ENCODE measurements around the gene MAST4.

MAST4 gene

DNA sequence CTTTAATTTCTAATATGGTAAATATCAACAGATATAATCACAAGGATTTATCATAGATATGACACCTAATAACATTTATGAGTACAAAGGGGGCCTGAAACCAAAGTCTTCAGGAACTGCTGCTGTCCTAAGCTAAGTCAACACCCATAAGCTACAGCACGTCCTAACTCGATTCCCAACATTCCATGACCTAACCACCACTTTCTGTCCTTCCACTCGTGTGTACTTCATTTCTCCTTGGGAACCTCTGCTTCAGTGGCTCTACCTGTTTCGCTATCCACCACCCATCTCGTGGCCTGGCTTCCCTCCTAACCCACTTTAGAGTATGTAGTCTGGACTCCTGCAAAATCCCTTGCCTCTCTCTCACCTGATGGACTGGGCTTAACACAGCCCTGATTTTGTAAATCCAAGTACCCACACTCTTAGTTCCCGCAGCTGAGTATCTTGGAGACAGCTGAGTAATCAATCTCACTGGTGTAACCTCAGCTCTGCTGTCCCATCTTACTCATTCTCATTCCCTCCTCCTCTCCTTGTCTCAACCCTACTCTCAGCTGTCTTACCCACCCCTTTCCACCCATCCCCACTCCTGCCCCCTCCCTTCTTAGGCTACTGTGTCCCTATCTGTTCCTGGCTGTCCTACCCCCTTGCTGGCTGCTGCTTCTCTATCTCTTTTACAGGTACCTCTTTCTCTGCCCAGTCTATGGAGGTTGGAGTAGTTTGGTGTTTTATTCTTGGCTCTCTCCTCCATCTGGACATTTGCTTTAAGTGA is 101.8 kb downstream of the MAST4 start:
- H3K4me3 ChIP-seq (ENCODE audit: severe bottlenecking): no peak overlapping the region
- no peak for DNase-seq (ENCODE audit: low spot score)
- H3K36me3 ChIP-seq (ENCODE audit: low read depth): no peaks in the 10 kb centered on the region
- ATAC-seq (ENCODE audit: low read depth): peak; percentile 40; the same call in 1 of the 3 replicates
- peaks cover 4% of the 10 kb centered on the region for H3K27me3 ChIP-seq (ENCODE audit: insufficient read depth, poor library complexity, severe bottlenecking)
- H3K27ac ChIP-seq (ENCODE audit: poor library complexity, severe bottlenecking): no peak overlapping the region
- no peaks in the 10 kb centered on the region for H3K9me3 ChIP-seq (ENCODE audit: severe bottlenecking)
- H3K4me1 ChIP-seq (ENCODE audit: insufficient read depth, poor library complexity, severe bottlenecking): no peaks in the 10 kb centered on the region
- TF ChIP-seq, protein P1, sequence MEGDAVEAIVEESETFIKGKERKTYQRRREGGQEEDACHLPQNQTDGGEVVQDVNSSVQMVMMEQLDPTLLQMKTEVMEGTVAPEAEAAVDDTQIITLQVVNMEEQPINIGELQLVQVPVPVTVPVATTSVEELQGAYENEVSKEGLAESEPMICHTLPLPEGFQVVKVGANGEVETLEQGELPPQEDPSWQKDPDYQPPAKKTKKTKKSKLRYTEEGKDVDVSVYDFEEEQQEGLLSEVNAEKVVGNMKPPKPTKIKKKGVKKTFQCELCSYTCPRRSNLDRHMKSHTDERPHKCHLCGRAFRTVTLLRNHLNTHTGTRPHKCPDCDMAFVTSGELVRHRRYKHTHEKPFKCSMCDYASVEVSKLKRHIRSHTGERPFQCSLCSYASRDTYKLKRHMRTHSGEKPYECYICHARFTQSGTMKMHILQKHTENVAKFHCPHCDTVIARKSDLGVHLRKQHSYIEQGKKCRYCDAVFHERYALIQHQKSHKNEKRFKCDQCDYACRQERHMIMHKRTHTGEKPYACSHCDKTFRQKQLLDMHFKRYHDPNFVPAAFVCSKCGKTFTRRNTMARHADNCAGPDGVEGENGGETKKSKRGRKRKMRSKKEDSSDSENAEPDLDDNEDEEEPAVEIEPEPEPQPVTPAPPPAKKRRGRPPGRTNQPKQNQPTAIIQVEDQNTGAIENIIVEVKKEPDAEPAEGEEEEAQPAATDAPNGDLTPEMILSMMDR (IDR thresholded peaks at IDR 0.05; ENCODE audit: poor library complexity, severe bottlenecking): no peak

DNA sequence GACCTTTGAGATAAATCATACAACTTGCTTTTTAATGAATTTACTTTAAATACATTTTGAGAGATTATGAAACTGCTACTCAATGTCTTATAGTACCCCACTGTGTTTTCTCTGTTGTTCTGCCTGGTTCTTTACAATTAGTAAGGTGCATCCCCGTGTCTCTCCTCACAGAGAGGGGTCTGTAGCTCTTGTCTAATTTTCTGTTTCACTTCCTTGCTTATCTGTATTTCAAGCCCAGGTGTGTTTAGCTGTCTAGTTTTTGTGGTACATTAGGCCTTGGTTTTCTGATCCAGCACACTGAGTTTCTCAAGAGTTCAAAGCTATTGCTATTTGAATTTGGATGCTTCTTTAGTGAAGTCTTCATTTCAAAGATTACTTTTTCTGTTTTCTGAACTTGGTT is 105.1 kb downstream of the MAST4 start:
- Histone ChIP-seq H3K4me1 (ENCODE audit: insufficient read depth, poor library complexity, severe bottlenecking) (no peaks in the 10 kb centered on the region), H3K27ac (ENCODE audit: poor library complexity, severe bottlenecking) (no peak overlapping the region), H3K4me3 (ENCODE audit: severe bottlenecking) (no peak overlapping the region), H3K36me3 (ENCODE audit: low read depth) (no peaks in the 10 kb centered on the region), H3K27me3 (ENCODE audit: insufficient read depth, poor library complexity, severe bottlenecking) (no peaks in the 10 kb centered on the region), H3K9me3 (ENCODE audit: severe bottlenecking) (no peaks in the 10 kb centered on the region)
- TF ChIP-seq, protein P1 (IDR thresholded peaks at IDR 0.05; ENCODE audit: poor library complexity, severe bottlenecking): no peak
- no peak for ATAC-seq (ENCODE audit: low read depth)
- DNase-seq (ENCODE audit: low spot score): no peak

DNA sequence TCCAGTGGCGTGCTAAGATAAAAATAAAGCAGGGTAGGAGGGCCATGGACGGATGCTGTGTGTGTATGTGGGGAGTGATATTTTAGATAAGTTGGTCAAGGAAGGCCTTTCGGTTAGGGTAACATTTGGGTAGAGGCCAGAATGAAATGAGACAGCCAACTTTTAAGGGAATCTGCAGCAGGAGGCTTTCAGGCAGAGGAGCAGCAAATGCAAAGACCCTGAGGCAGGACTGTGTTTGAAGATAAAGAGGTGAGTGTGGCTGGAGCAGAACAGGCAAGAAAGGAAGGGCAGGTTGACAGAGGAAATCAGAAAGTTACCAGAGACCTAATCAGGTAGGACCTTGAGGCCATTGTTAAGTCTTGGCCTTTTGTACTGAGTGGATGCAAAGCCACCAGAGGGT is 106.2 kb downstream of the MAST4 start:
- Histone ChIP-seq H3K4me1 (ENCODE audit: insufficient read depth, poor library complexity, severe bottlenecking) (no peaks in the 10 kb centered on the region), H3K9me3 (ENCODE audit: severe bottlenecking) (no peaks in the 10 kb centered on the region), H3K4me3 (ENCODE audit: severe bottlenecking) (no peak overlapping the region), H3K27ac (ENCODE audit: poor library complexity, severe bottlenecking) (no peak overlapping the region), H3K27me3 (ENCODE audit: insufficient read depth, poor library complexity, severe bottlenecking) (no peaks in the 10 kb centered on the region), H3K36me3 (ENCODE audit: low read depth) (no peaks in the 10 kb centered on the region)
- no peak for DNase-seq (ENCODE audit: low spot score)
- TF ChIP-seq, protein P1 (IDR thresholded peaks at IDR 0.05; ENCODE audit: poor library complexity, severe bottlenecking): no peak
- ATAC-seq (ENCODE audit: low read depth): no peak

DNA sequence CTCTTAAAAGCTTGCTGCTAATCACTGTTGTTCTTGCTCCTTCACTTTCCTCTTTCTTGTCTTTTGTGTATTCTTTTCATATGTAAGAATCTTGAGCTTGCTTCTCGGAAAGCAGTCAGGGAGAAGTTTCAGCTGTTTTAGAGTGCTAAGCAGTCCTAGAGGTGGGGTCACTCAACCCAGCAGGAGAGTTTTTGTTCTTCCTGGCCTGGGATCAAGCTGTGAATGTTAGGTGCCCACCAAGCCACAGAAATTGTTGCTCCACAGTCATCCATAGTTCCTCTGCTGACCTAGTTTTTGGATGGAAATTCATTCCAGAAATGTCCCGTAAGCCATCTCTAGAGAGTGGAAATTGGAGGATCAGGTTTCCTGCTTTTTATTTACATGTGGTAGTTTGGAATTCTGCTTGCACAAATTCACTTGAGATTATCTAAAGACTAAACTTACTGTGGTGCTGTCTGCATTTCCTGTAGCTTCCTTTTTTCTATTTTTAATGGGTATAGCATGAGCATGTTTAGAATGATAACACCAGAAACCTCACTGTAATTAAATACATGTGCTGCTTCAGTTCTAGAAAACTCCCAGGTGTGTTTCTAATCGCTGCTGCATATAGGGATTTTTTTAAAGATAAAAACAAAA is 108.7 kb downstream of the MAST4 start:
- H3K36me3 ChIP-seq (ENCODE audit: low read depth): no peaks in the 10 kb centered on the region
- no peaks in the 10 kb centered on the region for H3K9me3 ChIP-seq (ENCODE audit: severe bottlenecking)
- DNase-seq (ENCODE audit: low spot score) (no peak), ATAC-seq (ENCODE audit: low read depth) (0 out of 3 replicates have a peak, but pooled peaks have one; percentile 17)
- H3K4me3 ChIP-seq (ENCODE audit: severe bottlenecking): no peak overlapping the region
- no peaks in the 10 kb centered on the region for H3K4me1 ChIP-seq (ENCODE audit: insufficient read depth, poor library complexity, severe bottlenecking)
- H3K27ac ChIP-seq (ENCODE audit: poor library complexity, severe bottlenecking): no peak overlapping the region
- H3K27me3 ChIP-seq (ENCODE audit: insufficient read depth, poor library complexity, severe bottlenecking): no peaks in the 10 kb centered on the region
- TF ChIP-seq, protein P1 (IDR thresholded peaks at IDR 0.05; ENCODE audit: poor library complexity, severe bottlenecking): no peak

DNA sequence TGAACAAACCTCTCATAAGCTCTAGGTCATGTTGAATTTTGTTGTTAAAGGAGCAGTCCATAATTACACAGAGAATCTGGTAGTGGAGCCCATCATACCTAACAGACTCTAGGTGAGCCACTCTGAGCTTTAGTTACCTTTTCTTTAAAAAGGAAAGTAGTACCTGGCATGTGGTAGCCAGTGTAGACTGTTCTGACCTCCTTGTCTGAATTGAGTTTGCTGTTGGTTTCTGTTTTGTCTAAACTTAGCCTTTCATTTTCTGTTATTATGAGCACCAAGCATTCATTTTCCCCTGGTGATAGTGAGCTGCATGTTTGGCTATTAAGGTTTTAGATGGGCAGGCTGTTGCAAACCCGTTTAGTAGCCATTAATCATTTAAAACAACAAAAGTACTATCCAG is 112.2 kb downstream of the MAST4 start:
- no peaks in the 10 kb centered on the region for H3K36me3 ChIP-seq (ENCODE audit: low read depth)
- DNase-seq (ENCODE audit: low spot score) (no peak), ATAC-seq (ENCODE audit: low read depth) (no peak)
- H3K4me1 ChIP-seq (ENCODE audit: insufficient read depth, poor library complexity, severe bottlenecking): no peaks in the 10 kb centered on the region
- no peaks in the 10 kb centered on the region for H3K9me3 ChIP-seq (ENCODE audit: severe bottlenecking)
- H3K4me3 ChIP-seq (ENCODE audit: severe bottlenecking): no peak overlapping the region
- TF ChIP-seq, protein P1 (IDR thresholded peaks at IDR 0.05; ENCODE audit: poor library complexity, severe bottlenecking): no peak
- H3K27ac ChIP-seq (ENCODE audit: poor library complexity, severe bottlenecking): no peak overlapping the region
- H3K27me3 ChIP-seq (ENCODE audit: insufficient read depth, poor library complexity, severe bottlenecking): peaks cover 6% of the 10 kb centered on the region

All from RWPE2 (cell line).